ENCODE results near the gene SLC38A2. TPM values are rescaled to one million over a fixed set of nuclear protein-coding genes. Genes with fewer than 3 reads are reported as not detected.

SLC38A2 gene
- 343 TPM for polyA plus RNA-seq (2013, experiment 1 of 2)
- polyA plus RNA-seq (2013, experiment 2 of 2), result 332 TPM

- peaks cover 42% of the 10 kb centered on the region for H3K36me3 ChIP-seq (ENCODE audit: control insufficient read depth, insufficient read depth, low read length)
- WGBS, 2 experiments (ENCODE audit: insufficient coverage in 2 of 2), result 1% methylated on average over 30 to 32 of the region's 48 CpGs
- no peaks in the 10 kb centered on the region for H3K9me3 ChIP-seq (ENCODE audit: control insufficient read depth, low read length)
- H3K4me1 ChIP-seq (ENCODE audit: control insufficient read depth, insufficient read depth, low read length, poor library complexity, severe bottlenecking), result peaks cover 23% of the 10 kb centered on the region
- H3K27ac ChIP-seq (ENCODE audit: low read depth, low read length, severe bottlenecking), result peak within 1 kb of the TSS; percentile 99
- H3K4me3 ChIP-seq (ENCODE audit: extremely low read depth, insufficient read depth, low read length, poor library complexity, severe bottlenecking), result peak within 1 kb of the TSS; percentile 79
These were observed at the start of gene SLC38A2 for GRCh38 chr12:46372544-46373300. Gene SLC38A2, minus strand, starts transcription at chr12:46372773. Its CDS starts 1,480 bp downstream, at chr12:46371293.

GRCh38 chr12:46419675-46420074 lies 47.1 kb upstream of the SLC38A2 start:
- WGBS, 2 experiments (ENCODE audit: insufficient coverage in 2 of 2), result no CpG with 5 or more reads among the region's 1 CpG
- Histone ChIP-seq H3K27ac (ENCODE audit: low read depth, low read length, severe bottlenecking) (no peak overlapping the region), H3K4me3 (ENCODE audit: extremely low read depth, insufficient read depth, low read length, poor library complexity, severe bottlenecking) (no peak overlapping the region), H3K4me1 (ENCODE audit: control insufficient read depth, insufficient read depth, low read length, poor library complexity, severe bottlenecking) (no peaks in the 10 kb centered on the region), H3K36me3 (ENCODE audit: control insufficient read depth, insufficient read depth, low read length) (no peaks in the 10 kb centered on the region), H3K9me3 (ENCODE audit: control insufficient read depth, low read length) (no peaks in the 10 kb centered on the region)

DNA sequence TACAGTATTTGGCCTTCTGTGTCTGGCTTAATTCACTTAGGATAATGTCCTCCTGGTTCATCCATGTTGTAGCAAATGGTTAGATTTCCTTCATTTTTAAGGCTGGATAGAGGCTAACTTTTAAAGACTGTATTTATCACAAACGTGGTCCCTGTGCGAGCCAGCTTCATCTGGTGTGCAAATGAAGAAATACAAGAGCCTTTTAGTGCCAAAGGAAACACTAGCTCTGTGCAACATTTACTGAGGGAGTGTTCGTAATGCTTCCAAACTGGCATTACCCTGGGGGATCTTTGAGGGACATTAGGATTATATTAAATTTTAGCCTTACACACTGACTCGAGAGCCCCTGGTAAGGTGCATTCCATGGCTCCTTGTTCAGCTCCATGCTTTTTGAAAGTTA lies 43.0 kb upstream of the SLC38A2 start:
- Histone ChIP-seq H3K36me3 (ENCODE audit: control insufficient read depth, insufficient read depth, low read length) (no peaks in the 10 kb centered on the region), H3K27ac (ENCODE audit: low read depth, low read length, severe bottlenecking) (no peak overlapping the region), H3K4me1 (ENCODE audit: control insufficient read depth, insufficient read depth, low read length, poor library complexity, severe bottlenecking) (no peaks in the 10 kb centered on the region), H3K9me3 (ENCODE audit: control insufficient read depth, low read length) (no peaks in the 10 kb centered on the region), H3K4me3 (ENCODE audit: extremely low read depth, insufficient read depth, low read length, poor library complexity, severe bottlenecking) (no peak overlapping the region)
- 40 to 83% methylated on average over 1 to 2 of the region's 4 CpGs for WGBS, 2 experiments (ENCODE audit: insufficient coverage in 2 of 2)

- Histone ChIP-seq H3K9me3 (ENCODE audit: control insufficient read depth, low read length) (no peaks in the 10 kb centered on the region), H3K27ac (ENCODE audit: low read depth, low read length, severe bottlenecking) (no peak overlapping the region), H3K4me1 (ENCODE audit: control insufficient read depth, insufficient read depth, low read length, poor library complexity, severe bottlenecking) (no peaks in the 10 kb centered on the region), H3K36me3 (ENCODE audit: control insufficient read depth, insufficient read depth, low read length) (no peaks in the 10 kb centered on the region), H3K4me3 (ENCODE audit: extremely low read depth, insufficient read depth, low read length, poor library complexity, severe bottlenecking) (no peak overlapping the region)
- WGBS, 2 experiments (ENCODE audit: insufficient coverage in 2 of 2), result no CpG with 5 or more reads among the region's 1 CpG
These were observed 42.2 kb upstream of the SLC38A2 start for GRCh38 chr12:46414591-46415268.

- no peaks in the 10 kb centered on the region for H3K36me3 ChIP-seq (ENCODE audit: control insufficient read depth, insufficient read depth, low read length)
- H3K4me1 ChIP-seq (ENCODE audit: control insufficient read depth, insufficient read depth, low read length, poor library complexity, severe bottlenecking), result no peaks in the 10 kb centered on the region
- H3K27ac ChIP-seq (ENCODE audit: low read depth, low read length, severe bottlenecking), result no peak overlapping the region
- no peaks in the 10 kb centered on the region for H3K9me3 ChIP-seq (ENCODE audit: control insufficient read depth, low read length)
- 100% methylated on average over 1 of the region's 2 CpGs; no CpG with 5 or more reads in 1 of the 2 experiments for WGBS, 2 experiments (ENCODE audit: insufficient coverage in 2 of 2)
- H3K4me3 ChIP-seq (ENCODE audit: extremely low read depth, insufficient read depth, low read length, poor library complexity, severe bottlenecking), result no peak overlapping the region
These were observed 40.8 kb upstream of the SLC38A2 start for GRCh38 chr12:46413368-46413767.

DNA sequence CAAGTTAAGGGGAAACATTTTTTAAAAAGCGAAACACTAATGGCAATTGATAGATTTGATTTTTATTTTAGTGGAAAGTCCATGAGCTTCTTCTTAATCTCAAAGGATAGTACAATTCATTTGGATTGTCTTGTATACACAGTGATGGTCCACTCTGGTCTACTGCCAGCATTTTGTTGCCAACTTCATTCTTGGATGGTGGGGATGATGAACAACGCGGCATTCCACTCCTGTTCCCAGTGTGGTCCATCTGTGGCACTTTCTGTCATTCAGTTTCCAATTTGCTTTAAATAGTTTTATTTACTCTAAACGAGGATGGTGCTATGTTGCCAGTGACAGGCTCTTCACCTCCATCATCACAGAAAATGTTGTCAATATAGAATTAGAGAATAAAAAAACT lies 40.3 kb upstream of the SLC38A2 start:
- Histone ChIP-seq H3K36me3 (ENCODE audit: control insufficient read depth, insufficient read depth, low read length) (no peaks in the 10 kb centered on the region), H3K4me3 (ENCODE audit: extremely low read depth, insufficient read depth, low read length, poor library complexity, severe bottlenecking) (no peak overlapping the region), H3K9me3 (ENCODE audit: control insufficient read depth, low read length) (no peaks in the 10 kb centered on the region), H3K27ac (ENCODE audit: low read depth, low read length, severe bottlenecking) (no peak overlapping the region), H3K4me1 (ENCODE audit: control insufficient read depth, insufficient read depth, low read length, poor library complexity, severe bottlenecking) (peaks cover 3% of the 10 kb centered on the region)
- 93 to 100% methylated on average over 3 of the region's 4 CpGs for WGBS, 2 experiments (ENCODE audit: insufficient coverage in 2 of 2)

- H3K36me3 ChIP-seq (ENCODE audit: control insufficient read depth, insufficient read depth, low read length), result no peaks in the 10 kb centered on the region
- WGBS, 2 experiments (ENCODE audit: insufficient coverage in 2 of 2), result 86 to 90% methylated on average over 2 of the region's 3 CpGs
- H3K9me3 ChIP-seq (ENCODE audit: control insufficient read depth, low read length), result no peaks in the 10 kb centered on the region
- no peak overlapping the region for H3K27ac ChIP-seq (ENCODE audit: low read depth, low read length, severe bottlenecking)
- no peak overlapping the region for H3K4me3 ChIP-seq (ENCODE audit: extremely low read depth, insufficient read depth, low read length, poor library complexity, severe bottlenecking)
- peaks cover 3% of the 10 kb centered on the region for H3K4me1 ChIP-seq (ENCODE audit: control insufficient read depth, insufficient read depth, low read length, poor library complexity, severe bottlenecking)
These were observed 37.9 kb upstream of the SLC38A2 start for GRCh38 chr12:46410495-46410894.

- no CpG with 5 or more reads among the region's 1 CpG for WGBS, 2 experiments (ENCODE audit: insufficient coverage in 2 of 2)
- no peak overlapping the region for H3K27ac ChIP-seq (ENCODE audit: low read depth, low read length, severe bottlenecking)
- H3K9me3 ChIP-seq (ENCODE audit: control insufficient read depth, low read length), result no peaks in the 10 kb centered on the region
- no peak overlapping the region for H3K4me3 ChIP-seq (ENCODE audit: extremely low read depth, insufficient read depth, low read length, poor library complexity, severe bottlenecking)
- no peaks in the 10 kb centered on the region for H3K36me3 ChIP-seq (ENCODE audit: control insufficient read depth, insufficient read depth, low read length)
- peaks cover 3% of the 10 kb centered on the region for H3K4me1 ChIP-seq (ENCODE audit: control insufficient read depth, insufficient read depth, low read length, poor library complexity, severe bottlenecking)
These were observed 37.4 kb upstream of the SLC38A2 start for GRCh38 chr12:46409974-46410373.

GRCh38 chr12:46409342-46409741 lies 36.8 kb upstream of the SLC38A2 start:
- peaks cover 3% of the 10 kb centered on the region for H3K4me1 ChIP-seq (ENCODE audit: control insufficient read depth, insufficient read depth, low read length, poor library complexity, severe bottlenecking)
- no peaks in the 10 kb centered on the region for H3K36me3 ChIP-seq (ENCODE audit: control insufficient read depth, insufficient read depth, low read length)
- no CpG with 5 or more reads among the region's 3 CpGs for WGBS, 2 experiments (ENCODE audit: insufficient coverage in 2 of 2)
- no peak overlapping the region for H3K4me3 ChIP-seq (ENCODE audit: extremely low read depth, insufficient read depth, low read length, poor library complexity, severe bottlenecking)
- H3K27ac ChIP-seq (ENCODE audit: low read depth, low read length, severe bottlenecking), result no peak overlapping the region
- H3K9me3 ChIP-seq (ENCODE audit: control insufficient read depth, low read length), result no peaks in the 10 kb centered on the region

- Histone ChIP-seq H3K4me3 (ENCODE audit: extremely low read depth, insufficient read depth, low read length, poor library complexity, severe bottlenecking) (no peak overlapping the region), H3K9me3 (ENCODE audit: control insufficient read depth, low read length) (no peaks in the 10 kb centered on the region), H3K4me1 (ENCODE audit: control insufficient read depth, insufficient read depth, low read length, poor library complexity, severe bottlenecking) (peaks cover 9% of the 10 kb centered on the region), H3K27ac (ENCODE audit: low read depth, low read length, severe bottlenecking) (no peak overlapping the region), H3K36me3 (ENCODE audit: control insufficient read depth, insufficient read depth, low read length) (no peaks in the 10 kb centered on the region)
- WGBS, 2 experiments (ENCODE audit: insufficient coverage in 2 of 2), result 84 to 96% methylated on average over 4 of the region's 4 CpGs
These were observed 35.9 kb upstream of the SLC38A2 start for GRCh38 chr12:46408441-46408840.

- no peak overlapping the region for H3K27ac ChIP-seq (ENCODE audit: low read depth, low read length, severe bottlenecking)
- peaks cover 20% of the 10 kb centered on the region for H3K4me1 ChIP-seq (ENCODE audit: control insufficient read depth, insufficient read depth, low read length, poor library complexity, severe bottlenecking)
- no peaks in the 10 kb centered on the region for H3K36me3 ChIP-seq (ENCODE audit: control insufficient read depth, insufficient read depth, low read length)
- no peak overlapping the region for H3K4me3 ChIP-seq (ENCODE audit: extremely low read depth, insufficient read depth, low read length, poor library complexity, severe bottlenecking)
- no CpG with 5 or more reads among the region's 2 CpGs for WGBS, 2 experiments (ENCODE audit: insufficient coverage in 2 of 2)
- no peaks in the 10 kb centered on the region for H3K9me3 ChIP-seq (ENCODE audit: control insufficient read depth, low read length)
These were observed 34.8 kb upstream of the SLC38A2 start for GRCh38 chr12:46407361-46407760.
